GM19397 (cell line): ENCODE data around the gene DUSP10.
A peak's percentile ranks its signal among the peaks of the same experiment; 100 is the strongest.

Experiments
- ATAC-seq: cut with Tn5 transposase; IDR thresholded peaks from one replicate; pipeline ENCODE4 v1.9.1; 2021; ENCODE audit warnings: mild to moderate bottlenecking, moderate library complexity; ENCODE audit not compliant: unreplicated experiment

Gene DUSP10

DNA sequence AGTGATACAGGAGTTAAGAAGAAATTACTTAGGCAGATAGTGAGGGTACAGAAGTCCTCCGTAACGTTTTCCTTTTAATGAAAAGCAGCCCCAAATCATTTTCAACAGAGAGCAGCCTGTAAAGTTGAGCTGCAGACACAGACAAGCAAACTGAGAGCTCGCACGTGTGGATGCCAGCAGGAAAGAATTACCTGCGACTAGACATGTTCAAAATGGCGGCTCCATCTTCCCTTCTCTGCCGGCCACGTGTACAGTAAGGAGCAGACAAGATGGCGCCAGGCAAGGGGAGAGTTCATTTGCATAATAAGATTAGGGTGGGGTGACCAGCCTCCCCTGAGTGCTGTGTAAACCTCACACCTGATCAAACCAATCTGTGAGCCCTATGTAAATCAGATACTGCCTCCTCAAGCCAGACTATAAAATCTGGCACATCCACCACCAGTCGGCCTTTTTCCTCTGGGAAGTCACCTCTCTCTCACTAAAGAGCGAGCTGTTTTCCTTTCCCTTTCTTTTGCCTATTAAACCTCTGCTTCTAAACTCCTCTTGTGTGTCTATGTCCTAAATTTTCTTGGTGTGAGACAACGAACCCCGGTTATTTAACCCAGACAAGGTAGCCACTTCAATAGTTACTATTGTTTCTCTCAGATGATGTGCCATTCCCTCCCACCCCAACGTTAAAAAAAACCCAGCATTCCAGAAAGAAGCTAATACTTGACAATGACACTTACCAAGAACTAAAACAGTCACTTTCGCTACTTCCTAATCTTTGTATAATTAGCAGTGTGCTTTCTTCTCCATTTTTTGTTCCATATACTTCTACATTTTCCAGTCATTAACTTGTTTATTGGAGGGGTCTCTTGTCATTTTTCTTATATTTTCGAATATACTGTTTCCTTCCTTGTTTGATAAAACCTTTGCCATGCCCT is 27.4 kb downstream of the DUSP10 start:
- no peak for ATAC-seq

DNA sequence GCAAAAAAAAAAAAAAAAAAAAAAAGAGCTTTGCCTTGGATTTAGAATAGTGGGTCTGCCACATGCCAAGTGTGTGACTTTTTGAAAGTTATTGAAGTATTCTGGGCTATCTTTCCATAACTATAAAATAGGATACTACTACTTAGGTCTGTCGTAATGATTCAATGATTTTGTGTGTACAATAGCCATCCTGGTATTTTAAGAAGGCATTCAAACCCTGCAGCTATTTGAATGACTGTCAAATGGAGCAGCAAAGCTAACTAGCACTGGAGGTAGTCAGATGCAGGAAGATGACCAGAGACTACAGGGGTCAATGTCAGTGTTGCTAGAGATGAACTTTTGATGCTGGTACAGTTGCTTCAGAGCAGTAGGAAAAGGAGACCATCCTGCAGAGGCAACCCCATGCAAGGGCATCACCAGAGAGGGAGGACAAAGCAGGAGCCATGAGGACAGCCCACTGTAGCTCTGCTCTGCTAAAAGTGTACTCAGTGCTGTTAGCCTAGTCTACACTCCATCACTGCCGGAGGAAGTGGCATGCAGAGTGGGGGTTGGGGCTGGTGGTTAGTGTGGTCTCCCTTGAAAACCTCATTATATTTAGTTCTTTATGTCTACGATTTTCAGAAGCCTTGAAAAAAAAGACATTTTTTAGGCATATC is 29.0 kb downstream of the DUSP10 start:
- peak; percentile 58 for ATAC-seq

DNA sequence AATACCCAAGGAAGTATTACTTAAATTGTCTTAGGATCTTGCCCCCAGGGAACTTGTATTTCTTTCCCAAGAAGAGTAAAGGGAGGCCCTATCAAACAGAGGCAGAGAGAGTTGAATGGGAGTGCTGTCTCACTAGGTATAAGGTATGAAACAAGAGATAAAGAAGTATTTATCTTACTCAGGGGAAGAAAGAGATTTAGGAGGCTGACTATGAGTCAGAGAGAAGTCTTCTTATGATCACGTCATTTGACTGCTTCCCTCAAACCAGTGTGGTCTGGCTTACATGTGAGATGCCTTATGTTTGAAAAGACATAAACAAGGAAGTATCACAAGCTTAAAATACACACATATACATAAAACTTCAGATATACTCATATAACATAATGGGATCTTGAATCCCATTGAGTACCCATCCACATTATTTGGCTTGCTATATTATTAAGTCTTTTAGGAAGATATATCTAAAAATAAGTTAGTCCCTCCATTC is 29.6 kb downstream of the DUSP10 start:
- ATAC-seq = peak; percentile 39

- no peak for ATAC-seq
These were observed 30.2 kb downstream of the DUSP10 start for GRCh38 chr1:221711656-221712055.

DNA sequence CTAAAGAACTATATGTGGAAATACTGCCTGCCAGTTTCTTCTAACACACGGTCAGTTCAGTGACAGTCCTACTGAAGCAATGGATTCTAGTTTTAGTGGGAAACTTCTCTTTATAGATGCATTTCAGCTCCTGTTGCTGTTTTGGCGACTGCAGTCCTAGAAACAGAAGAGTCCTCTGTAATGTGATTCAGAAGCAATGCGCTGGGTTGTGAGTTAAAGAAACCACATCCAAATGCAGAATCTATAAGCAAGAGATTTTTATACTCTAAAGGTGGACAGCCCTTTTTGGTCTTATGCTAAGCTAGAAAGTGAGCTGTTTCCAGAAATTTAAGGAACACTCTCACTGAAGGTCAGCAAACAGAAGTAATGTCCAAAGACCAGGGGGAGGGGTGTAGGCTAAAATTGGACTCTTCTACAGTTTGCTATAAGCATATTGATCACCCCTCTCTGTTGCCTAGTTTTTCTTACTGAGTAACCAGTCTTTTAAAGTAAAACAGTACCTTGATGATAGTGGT is 30.8 kb downstream of the DUSP10 start:
- ATAC-seq = no peak

DNA sequence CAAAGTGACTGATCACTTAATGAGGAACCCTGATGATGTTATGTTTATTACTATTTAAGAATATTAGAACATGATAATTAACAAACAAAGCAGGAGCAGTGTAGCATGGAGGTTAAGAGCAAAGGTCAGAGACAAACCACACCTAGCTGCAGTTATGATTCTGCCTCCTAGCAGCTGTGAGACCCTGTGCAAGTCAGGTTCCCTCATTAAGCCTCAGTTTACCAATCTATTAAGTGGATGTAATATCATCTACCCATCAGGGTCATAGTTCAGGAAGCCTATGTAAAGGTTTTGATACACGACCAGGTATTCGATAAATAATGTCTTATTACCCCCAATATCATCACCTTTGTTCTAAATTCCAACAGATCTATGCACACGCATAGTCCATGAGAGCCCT is 32.0 kb downstream of the DUSP10 start:
- no peak for ATAC-seq

GRCh38 chr1:221708987-221709386 is 32.9 kb downstream of the DUSP10 start:
- ATAC-seq = no peak

GRCh38 chr1:221708076-221708571 is 33.8 kb downstream of the DUSP10 start:
- peak; percentile 59 for ATAC-seq

DNA sequence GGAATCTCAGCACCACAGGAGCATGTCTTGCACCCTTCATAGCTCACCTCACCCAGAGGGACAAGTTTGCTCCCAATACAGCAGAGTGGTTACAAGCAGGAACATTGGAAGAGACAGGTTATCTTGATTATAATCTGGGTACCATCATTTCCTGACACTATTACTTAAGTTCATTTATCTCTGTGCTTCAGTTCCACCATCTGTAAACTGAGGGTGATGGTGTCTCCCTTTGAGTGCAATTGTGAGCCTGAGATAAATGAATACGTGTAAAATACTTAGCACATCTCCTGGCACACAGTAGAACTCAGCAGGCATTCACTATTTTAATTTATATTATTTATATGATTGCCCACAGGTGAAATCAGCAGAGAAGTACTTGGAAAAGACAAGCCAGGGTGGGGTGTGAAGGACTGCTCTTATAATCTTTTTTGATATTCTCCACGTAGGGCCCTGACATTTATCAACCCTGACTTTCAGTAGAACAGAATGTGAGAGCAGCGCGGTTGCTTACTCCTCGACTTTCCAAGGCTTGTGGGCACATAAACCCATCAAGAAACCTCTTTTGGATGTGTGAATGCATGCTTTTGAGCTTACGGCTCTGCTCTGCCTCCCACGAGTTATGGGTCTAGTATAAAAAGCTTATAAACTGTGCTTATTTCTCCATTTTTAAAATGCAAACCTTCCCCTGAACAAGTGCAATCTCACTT is 34.9 kb downstream of the DUSP10 start:
- ATAC-seq = no peak

DNA sequence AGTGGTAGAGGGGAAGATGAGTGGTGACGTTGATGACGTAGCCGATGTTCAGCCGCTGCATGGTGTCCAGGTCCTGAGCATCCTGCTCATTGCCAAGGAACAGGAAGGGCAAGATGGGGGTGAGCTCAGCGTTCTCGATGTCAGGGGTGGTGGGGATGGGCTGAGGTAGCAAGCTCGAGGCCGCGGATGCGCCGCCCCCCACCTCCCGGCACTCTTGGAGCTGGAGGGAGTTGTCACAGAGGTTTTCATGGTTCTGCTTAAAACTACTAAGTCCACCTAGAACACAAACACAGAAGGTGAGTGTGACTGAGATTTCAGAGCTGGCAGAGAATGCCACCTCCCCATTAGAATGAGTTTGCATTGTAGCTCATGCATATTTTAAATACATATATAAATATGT is 35.7 kb downstream of the DUSP10 start:
- no peak for ATAC-seq

GRCh38 chr1:221704306-221704705 is 37.6 kb downstream of the DUSP10 start:
- no peak for ATAC-seq

- ATAC-seq = no peak
These were observed 40.2 kb downstream of the DUSP10 start for GRCh38 chr1:221701570-221702186.

GRCh38 chr1:221700948-221701347 is 40.9 kb downstream of the DUSP10 start:
- ATAC-seq = no peak

GRCh38 chr1:221700536-221700935 is 41.4 kb downstream of the DUSP10 start:
- ATAC-seq = no peak

GRCh38 chr1:221699978-221700519 is 41.8 kb downstream of the DUSP10 start:
- no peak for ATAC-seq

- no peak for ATAC-seq
These were observed 42.3 kb downstream of the DUSP10 start for GRCh38 chr1:221699577-221699976.

DNA sequence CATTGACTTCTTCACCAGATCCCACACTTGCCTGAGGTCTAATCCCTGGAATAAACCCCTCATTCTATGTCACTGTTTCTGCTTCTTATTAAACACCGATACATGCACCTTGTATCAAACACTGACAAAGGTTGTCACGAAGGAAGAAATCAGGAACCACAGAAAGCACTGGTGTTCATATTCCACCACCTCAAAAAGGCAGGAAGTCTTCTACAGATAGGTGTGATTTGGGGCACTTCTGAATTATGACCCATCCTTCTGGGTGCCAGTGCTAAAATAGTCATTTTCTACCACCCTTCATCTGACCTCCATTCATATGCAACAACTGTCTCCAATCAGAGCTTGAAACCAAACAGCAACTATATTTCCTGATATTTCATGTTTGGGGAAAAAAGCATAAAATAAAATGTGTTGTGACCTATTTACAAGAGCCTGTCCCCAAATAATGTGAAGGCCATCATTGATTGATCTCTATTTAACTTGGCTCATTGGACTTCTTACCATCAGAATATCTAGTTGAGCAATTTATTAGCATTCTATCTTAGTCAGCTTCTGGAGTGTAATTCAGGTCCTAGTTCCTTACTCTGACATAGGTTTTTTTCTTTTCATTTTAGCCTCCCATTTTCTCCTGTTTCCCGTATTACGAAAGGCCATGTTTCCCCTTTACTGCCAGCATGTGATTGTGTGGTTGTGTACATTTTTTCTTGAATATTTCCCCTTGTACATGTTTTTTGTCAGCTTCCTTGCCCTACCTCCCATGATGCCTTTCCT is 43.1 kb downstream of the DUSP10 start:
- no peak for ATAC-seq

GRCh38 chr1:221697923-221698425 is 43.9 kb downstream of the DUSP10 start:
- no peak for ATAC-seq

DNA sequence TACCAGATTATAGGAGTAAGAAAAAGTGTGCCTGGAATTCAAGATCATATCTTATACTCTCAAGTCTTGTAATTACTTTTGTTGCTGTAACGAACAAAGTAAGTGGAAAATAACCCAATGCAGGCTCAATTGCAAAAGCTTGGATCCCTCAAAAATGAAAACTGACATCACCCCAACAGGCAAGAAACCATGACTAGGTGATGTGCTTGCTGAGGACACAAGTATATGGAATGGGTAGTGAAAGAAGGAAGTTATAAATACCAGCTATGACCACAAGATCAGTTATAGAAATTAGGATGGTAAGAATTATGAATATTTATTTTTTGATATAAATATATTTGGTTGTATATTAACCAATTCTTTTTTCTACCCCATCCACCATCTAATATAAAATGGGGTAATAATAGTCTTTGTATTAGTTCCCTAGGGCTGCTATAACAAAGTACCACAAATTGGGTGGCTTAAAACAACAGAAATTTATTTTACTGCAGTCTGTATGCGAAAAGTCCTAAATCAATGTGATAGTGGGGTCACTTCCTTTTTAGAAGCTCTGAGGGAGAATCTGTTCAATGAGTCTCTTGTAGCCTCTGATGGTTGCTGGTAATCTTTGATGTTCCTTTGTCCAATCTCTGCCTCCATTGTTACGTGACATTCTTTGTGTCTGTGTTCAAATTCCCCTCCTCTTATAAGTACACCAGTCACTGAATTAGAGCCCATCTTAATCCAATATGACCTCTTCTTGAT is 45.0 kb downstream of the DUSP10 start:
- ATAC-seq = no peak
